ENCODE results near the gene ETV4. TPM values are rescaled to one million over a fixed set of nuclear protein-coding genes. Genes with fewer than 3 reads are reported as not detected.

Gene ETV4
- total and polyA plus RNA-seq, 2 of the 13 experiments (the other 11 are each of a cell fraction or from before 2014, with no cell fraction given): 128 to 330 TPM

GRCh38 chr17:43581613-43582012 lies 35.5 kb upstream of the ETV4 start (continued):
- TF ChIP-seq ZNF687 (CRISPR knock-in tag; IDR thresholded peaks at IDR 0.05) (peak; percentile 79), SRY (CRISPR knock-in tag; IDR thresholded peaks at IDR 0.05) (no peak), DPF2 (CRISPR knock-in tag; IDR thresholded peaks at IDR 0.05; ENCODE audit: borderline replicate concordance, low read depth) (no peak), SRSF4 (IDR thresholded peaks at IDR 0.05; ENCODE audit: low read depth, low read length, poor library complexity, severe bottlenecking) (no peak), FOSL2 (CRISPR knock-in tag; IDR thresholded peaks at IDR 0.05) (peak; percentile 64; the same call in 1 of the 2 replicates), SAP130 (CRISPR knock-in tag; IDR thresholded peaks at IDR 0.05; ENCODE audit: low read depth) (peak; percentile 41; the same call in 1 of the 2 replicates), KLF16 (CRISPR knock-in tag; IDR thresholded peaks at IDR 0.05) (no peak), ZNF225 (CRISPR knock-in tag; IDR thresholded peaks at IDR 0.05) (no peak)

- no peak overlapping the region for H2AFZ ChIP-seq (ENCODE audit: low read length)
- H3K9me3 ChIP-seq (ENCODE audit: low read length): no peaks in the 10 kb centered on the region
- no peaks in the 10 kb centered on the region for H3K79me2 ChIP-seq (ENCODE audit: insufficient read depth, low read length)
- ATAC-seq: no peak
- ChIA-PET CTCF (ENCODE audit: low intra/inter-chr PET ratio, low total read pairs) (no interaction called here), POLR2A (interaction anchor here (0.6 to 8.9 kb wide), 8 partner anchors 7 to 183 kb away, joined by 3 to 221 read pairs (median 4); partner anchors contain the start of gene ARL4D)
- FAIRE-seq: no peak
- H3K4me3 ChIP-seq (replicated peaks in 1 of 3; ENCODE audit: insufficient read depth in 1 of 3, low read depth in 2 of 3, low read length in 3 of 3): no peak overlapping the region
- intact Hi-C loops (cut with micrococcal nuclease; ENCODE audit: unreplicated experiment) (no loop called here), in situ Hi-C loops (cut with HindIII; ENCODE audit: extremely low pct_ligation_motif_present, low pct_unique_long_range_greater_than_20kb) (no loop called here)
- peak overlapping the region; percentile 40; the same call in 1 of the 2 replicates for H3K4me2 ChIP-seq (ENCODE audit: low read depth, low read length)
- no TSS peak for BruUV-seq (replicated peaks)
- H3K27ac ChIP-seq (ENCODE audit: extremely low read length, insufficient read depth, low read length): peak overlapping the region; percentile 14
- H3K27me3 ChIP-seq (ENCODE audit: control insufficient read depth in 1 of 2, insufficient read depth in 2 of 2, low read length in 2 of 2): no peaks in the 10 kb centered on the region
- H4K20me1 ChIP-seq (ENCODE audit: insufficient read depth, low read length): no peaks in the 10 kb centered on the region
- peak overlapping the region; percentile 1; the same call in 1 of the 2 replicates for H3K9ac ChIP-seq (ENCODE audit: insufficient read depth, low read depth, low read length)
- H3K36me3 ChIP-seq (replicated peaks in 1 of 2; ENCODE audit: control insufficient read depth in 1 of 2, insufficient read depth in 2 of 2, low read length in 2 of 2): no peaks in the 10 kb centered on the region
- TF ChIP-seq ZNF816 (CRISPR knock-in tag; IDR thresholded peaks at IDR 0.05; ENCODE audit: borderline replicate concordance) (no peak), CBFB (CRISPR knock-in tag; IDR thresholded peaks at IDR 0.05) (0 out of 2 replicates have a peak, but pooled peaks have one; percentile 31)
- DNase-seq (ENCODE audit: low spot score): no peak
- WGBS (ENCODE audit: low lambda C conversion rate): 78% methylated on average over 4 of the region's 4 CpGs
- H3K4me1 ChIP-seq (ENCODE audit: insufficient read depth, low read length): peaks cover 100% of the 10 kb centered on the region
Observed at GRCh38 chr17:43581130-43581529, 35.0 kb upstream of the ETV4 start.
